DND-41 (cell line): Measurements from ENCODE around the gene SGTA.

Experiments used
- CTCF ChIP-seq: IDR thresholded peaks from 2 replicates; pipeline ENCODE4 v1.5.1; 2012; ENCODE audit warnings: borderline replicate concordance, low read length, moderate library complexity, mild to moderate bottlenecking; ENCODE audit not compliant: poor library complexity, severe bottlenecking; ENCODE audit errors: extremely low read depth
- EZH2 ChIP-seq: IDR thresholded peaks from 3 replicates; pipeline ENCODE4 v1.6.1; 2012; ENCODE audit warnings: borderline replicate concordance, low read depth, mild to moderate bottlenecking, moderate library complexity, low read length, inconsistent platforms; ENCODE audit not compliant: severe bottlenecking

- TF ChIP-seq CTCF = no peak
- TF ChIP-seq EZH2 = no peak
Observed at GRCh38 chr19:2740314-2740656, 42.8 kb downstream of the SGTA start.
